AG09309 (cell line): ENCODE results near the gene IRAK2.

Source experiments
- DNase-seq: peaks from one replicate; pipeline ENCODE4 v3.0.0-alpha.2; 2010; ENCODE audit warnings: low read depth
- H3K4me3 ChIP-seq: 2 replicates; pipeline ENCODE4 v1.5.1; 2011; ENCODE audit warnings: mild to moderate bottlenecking, low read depth, low read length, moderate library complexity; ENCODE audit not compliant: control insufficient read depth
- TF ChIP-seq, protein P1 (sequence below): IDR thresholded peaks from 2 replicates; pipeline ENCODE4 v1.5.1; 2011; ENCODE audit warnings: mild to moderate bottlenecking, low read depth, low read length, inconsistent platforms; ENCODE audit not compliant: insufficient read depth, control insufficient read depth; ENCODE audit errors: missing control alignments

Gene IRAK2

GRCh38 chr3:10180738-10181295, 16.1 kb downstream of the IRAK2 start:
- no peak overlapping the region for H3K4me3 ChIP-seq
- TF ChIP-seq, protein P1, sequence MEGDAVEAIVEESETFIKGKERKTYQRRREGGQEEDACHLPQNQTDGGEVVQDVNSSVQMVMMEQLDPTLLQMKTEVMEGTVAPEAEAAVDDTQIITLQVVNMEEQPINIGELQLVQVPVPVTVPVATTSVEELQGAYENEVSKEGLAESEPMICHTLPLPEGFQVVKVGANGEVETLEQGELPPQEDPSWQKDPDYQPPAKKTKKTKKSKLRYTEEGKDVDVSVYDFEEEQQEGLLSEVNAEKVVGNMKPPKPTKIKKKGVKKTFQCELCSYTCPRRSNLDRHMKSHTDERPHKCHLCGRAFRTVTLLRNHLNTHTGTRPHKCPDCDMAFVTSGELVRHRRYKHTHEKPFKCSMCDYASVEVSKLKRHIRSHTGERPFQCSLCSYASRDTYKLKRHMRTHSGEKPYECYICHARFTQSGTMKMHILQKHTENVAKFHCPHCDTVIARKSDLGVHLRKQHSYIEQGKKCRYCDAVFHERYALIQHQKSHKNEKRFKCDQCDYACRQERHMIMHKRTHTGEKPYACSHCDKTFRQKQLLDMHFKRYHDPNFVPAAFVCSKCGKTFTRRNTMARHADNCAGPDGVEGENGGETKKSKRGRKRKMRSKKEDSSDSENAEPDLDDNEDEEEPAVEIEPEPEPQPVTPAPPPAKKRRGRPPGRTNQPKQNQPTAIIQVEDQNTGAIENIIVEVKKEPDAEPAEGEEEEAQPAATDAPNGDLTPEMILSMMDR: no peak
- DNase-seq: no peak

DNA sequence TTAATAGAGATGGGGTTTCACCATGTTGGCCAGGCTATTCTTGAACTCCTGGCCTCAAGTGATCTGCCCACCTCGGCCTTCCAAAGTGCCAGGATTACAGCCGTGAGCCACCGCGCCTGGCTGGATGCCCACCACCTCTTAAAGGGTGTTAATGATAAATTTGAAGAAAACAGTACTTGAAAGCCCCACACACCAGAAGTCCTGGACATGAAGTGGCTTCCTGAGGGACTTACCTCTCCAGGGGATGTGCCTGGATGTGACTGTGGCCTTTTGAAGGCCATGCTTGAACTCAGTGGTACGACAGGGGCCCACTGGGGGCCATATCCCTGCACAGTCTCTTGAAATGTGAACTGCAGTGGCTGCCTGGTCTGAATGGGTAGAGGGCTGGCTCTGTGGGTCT, 18.2 kb downstream of the IRAK2 start:
- H3K4me3 ChIP-seq: no peak overlapping the region
- no peak for DNase-seq
- TF ChIP-seq, protein P1: no peak

DNA sequence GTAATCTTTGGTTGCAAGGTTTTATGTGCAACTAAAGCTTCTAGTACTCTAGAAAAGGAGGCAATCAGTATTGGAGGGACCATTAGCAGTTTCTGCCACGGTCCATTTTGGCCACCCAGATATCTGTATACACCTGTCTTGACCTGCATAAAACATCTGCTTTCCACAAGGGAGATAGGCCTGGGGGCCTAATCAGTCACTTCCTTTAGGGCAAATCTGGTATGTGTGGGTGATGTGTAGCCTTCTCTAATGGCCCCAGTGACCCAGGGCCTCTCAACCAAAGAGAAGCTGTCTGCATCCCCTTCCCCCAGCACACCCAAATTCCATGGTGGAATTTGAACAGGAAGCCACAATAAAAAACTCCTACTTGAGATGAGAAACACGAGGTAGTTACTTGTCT, 19.5 kb downstream of the IRAK2 start:
- TF ChIP-seq, protein P1: no peak
- H3K4me3 ChIP-seq: no peak overlapping the region
- no peak for DNase-seq

- no peak overlapping the region for H3K4me3 ChIP-seq
- DNase-seq: no peak
- TF ChIP-seq, protein P1: no peak
These were observed 21.4 kb downstream of the IRAK2 start for GRCh38 chr3:10185804-10186762.

GRCh38 chr3:10187290-10187876, 22.7 kb downstream of the IRAK2 start:
- no peak overlapping the region for H3K4me3 ChIP-seq
- TF ChIP-seq, protein P1: no peak
- no peak for DNase-seq

DNA sequence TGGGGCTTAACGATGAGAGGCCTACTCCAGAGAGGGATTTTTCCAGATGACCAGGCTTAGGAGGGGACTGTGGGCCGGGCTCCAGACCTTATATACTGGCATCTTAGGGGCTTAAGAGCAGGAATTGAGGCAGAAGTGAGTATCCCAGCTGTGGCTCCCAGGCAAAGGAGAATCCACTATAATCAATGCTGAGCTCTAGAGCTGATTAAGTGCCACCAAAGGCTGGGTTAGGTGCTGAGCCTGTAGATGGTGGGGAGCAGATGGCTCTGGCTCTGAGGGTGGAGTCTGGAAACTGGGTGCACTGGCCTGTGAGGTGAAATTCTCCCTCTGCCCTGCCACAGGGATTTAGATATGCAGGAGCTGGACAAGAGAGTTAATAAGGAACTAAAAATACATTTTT, 23.2 kb downstream of the IRAK2 start:
- H3K4me3 ChIP-seq: no peak overlapping the region
- TF ChIP-seq, protein P1: no peak
- DNase-seq: no peak
